ENCODE data around the gene TCEAL6.
"Not testable (repeated sequence)": the region's sequence is repeated elsewhere in the genome, so short reads cannot be mapped to it uniquely, and the experiment has no call there.

The TCEAL6 gene

GRCh38 chrX:102142274-102142673, at the start of gene TCEAL6:
TSS of gene TCEAL6 (minus strand) at chrX:102142481.
- not testable (repeated sequence) for DNase-seq (ENCODE audit: insufficient read length, low spot score); FAIRE-seq

DNA sequence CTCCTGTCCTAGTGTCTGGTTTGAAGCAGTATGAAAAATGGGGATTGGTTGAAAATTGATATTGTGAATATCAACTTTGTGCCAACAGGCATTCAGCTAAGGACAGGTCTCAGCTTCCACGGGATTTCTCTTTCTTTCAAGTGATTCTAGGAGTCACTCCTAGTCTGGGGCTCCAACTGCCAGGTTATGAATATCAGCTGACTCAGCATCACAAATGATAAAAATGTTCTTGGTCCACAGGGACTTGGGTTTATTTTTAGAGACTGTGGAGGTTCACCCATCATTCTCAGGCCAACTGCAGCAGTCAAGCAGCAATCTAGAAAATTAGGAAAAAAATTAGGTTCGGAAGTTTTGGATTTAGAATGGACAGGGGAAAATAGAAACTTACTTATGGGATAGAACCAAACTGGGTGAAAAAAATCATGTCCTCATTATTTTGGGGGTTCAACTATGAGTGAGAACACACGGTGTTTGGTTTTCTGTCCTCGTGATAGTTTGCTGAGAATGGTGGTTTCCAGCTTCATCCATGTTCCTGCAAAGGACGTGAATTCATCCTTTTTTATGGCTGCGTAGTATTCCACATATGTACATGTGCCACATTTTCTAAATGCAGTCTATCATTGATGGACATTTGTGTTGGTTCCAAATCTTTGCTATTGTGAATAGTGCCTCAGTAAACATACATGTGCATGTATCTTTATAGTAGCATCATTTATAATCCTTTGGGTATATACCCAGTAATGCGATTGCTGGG, 43.9 kb upstream of the TCEAL6 start:
- DNase-seq (ENCODE audit: insufficient read length, low spot score) (no peak), FAIRE-seq (no peak)

GRCh38 chrX:102155806-102156179, 13.5 kb upstream of the TCEAL6 start, which contains the start of gene BEX5:
TSS of gene BEX5 (minus strand) at chrX:102155977. CDS start at chrX:102154265, 1,712 bp downstream.
- DNase-seq (ENCODE audit: insufficient read length, low spot score), result peak; percentile 6

DNA sequence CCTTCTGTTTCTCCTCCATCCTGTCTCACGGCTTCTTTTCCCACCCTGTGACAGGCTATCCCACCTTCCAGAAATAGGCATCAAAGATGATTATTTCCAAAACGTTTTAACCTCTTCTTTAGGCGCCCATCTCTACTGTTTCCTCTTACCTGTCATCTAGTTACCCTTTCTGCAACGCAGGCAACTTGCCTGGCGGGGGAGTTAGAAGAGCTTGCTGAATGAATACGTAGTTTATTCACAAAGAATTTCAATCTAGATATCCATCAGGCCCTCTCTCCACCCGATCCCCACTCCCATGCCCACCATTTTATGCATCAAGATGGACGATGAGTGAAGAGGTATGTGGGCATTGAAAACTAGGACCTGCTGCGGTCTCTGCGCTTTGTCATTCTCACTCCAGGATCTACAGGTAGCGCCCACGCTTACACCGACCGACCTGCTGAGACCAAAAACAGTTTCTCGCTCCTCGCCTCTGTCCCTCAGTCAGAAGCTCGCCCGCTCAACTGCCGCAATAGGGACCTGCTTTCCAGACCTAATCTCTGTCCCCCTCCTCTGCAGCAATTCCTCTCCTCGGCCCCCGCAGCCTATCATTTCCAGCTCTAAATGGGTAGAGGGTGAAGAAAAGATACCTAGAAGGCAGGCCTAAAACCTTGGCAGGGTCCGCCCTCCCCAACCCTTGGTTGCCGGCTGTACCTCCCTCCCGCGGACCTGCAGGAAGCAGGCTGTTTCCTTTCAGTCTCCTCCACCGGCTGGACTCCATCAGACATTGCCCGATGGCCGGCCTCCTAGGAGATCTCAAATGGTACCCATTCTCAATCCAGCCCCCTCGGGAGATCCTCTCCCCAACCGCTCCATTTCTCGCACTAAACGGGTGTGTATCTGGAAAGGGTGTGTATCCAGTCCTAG, 12.9 kb upstream of the TCEAL6 start:
- FAIRE-seq, result no peak
- no peak for DNase-seq (ENCODE audit: insufficient read length, low spot score)

More at GRCh38 chrX:102155806-102156179, 13.5 kb upstream of the TCEAL6 start, which contains the start of gene BEX5:
- FAIRE-seq, result no peak

GRCh38 chrX:102154218-102154860, 12.1 kb upstream of the TCEAL6 start:
- DNase-seq (ENCODE audit: insufficient read length, low spot score), result no peak

GRCh38 chrX:102141631-102142030, 650 bp downstream of the TCEAL6 start:
- not testable (repeated sequence) for FAIRE-seq; DNase-seq (ENCODE audit: insufficient read length, low spot score)

More at GRCh38 chrX:102154218-102154860, 12.1 kb upstream of the TCEAL6 start:
- FAIRE-seq, result peak; percentile 28

- FAIRE-seq, result peak; percentile 66
- DNase-seq (ENCODE audit: insufficient read length, low spot score), result not testable (repeated sequence)
Observed at GRCh38 chrX:102140876-102141275, 1.4 kb downstream of the TCEAL6 start.

- FAIRE-seq, result no peak
- DNase-seq (ENCODE audit: insufficient read length, low spot score), result no peak
Observed at GRCh38 chrX:102138064-102138463, 4.2 kb downstream of the TCEAL6 start.

- FAIRE-seq (no peak), DNase-seq (ENCODE audit: insufficient read length, low spot score) (no peak)
Observed at GRCh38 chrX:102129473-102129872, 12.8 kb downstream of the TCEAL6 start.

GRCh38 chrX:102126863-102127262, 15.4 kb downstream of the TCEAL6 start:
- DNase-seq (ENCODE audit: insufficient read length, low spot score) (no peak), FAIRE-seq (no peak)

GRCh38 chrX:102126080-102126818, 16.0 kb downstream of the TCEAL6 start:
- not testable (repeated sequence) for FAIRE-seq; DNase-seq (ENCODE audit: insufficient read length, low spot score)

DNA sequence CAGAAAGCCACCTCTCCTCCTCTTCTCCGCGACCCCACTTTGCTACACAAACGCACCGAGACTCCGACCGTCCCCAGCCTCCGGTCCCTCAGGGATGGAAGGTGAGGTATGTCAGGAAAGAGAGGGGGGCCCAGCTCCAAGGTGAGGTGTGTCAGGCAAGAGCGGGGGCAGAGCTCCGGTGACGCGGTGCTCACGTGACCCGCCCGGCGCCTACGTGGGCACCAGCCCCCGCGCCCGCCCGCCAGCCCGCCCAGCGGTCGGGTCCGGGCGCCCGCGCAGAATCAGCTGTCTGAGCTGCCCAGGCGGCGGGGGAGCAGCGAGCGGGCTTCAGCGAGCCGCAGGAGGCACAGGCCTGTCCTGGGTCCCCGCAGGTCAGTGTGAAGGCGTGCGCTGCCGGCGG, 16.8 kb downstream of the TCEAL6 start, which contains the start of gene TCEAL2:
TSS of gene TCEAL2 (plus strand) at position 244 of the 400 bp plus-strand sequence. CDS start 1,152 bp downstream, outside the sequence.
- not testable (repeated sequence) for FAIRE-seq; DNase-seq (ENCODE audit: insufficient read length, low spot score)

DNA sequence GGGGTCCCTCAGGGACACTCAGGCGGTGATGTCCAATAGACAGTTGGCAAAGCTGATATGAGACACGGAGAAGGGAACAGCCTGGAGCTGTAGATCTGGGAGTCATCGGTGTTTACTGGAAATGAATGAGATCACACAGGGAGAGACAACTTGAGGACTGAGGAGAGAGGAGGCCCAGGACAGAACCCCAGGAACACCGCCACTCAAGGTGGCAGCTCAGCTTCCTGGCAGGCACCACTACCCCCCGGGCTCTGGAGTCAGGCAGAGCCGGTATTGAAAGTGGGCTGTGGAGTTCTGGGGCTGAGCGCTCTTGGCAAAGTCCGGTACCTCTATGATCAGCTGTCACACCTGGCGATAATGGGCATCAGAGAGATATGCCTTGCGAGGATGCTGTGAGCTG, 17.3 kb downstream of the TCEAL6 start:
- peak; percentile 40 for FAIRE-seq
- not testable (repeated sequence) for DNase-seq (ENCODE audit: insufficient read length, low spot score)

GRCh38 chrX:102115748-102116147, 26.5 kb downstream of the TCEAL6 start:
- FAIRE-seq (no peak), DNase-seq (ENCODE audit: insufficient read length, low spot score) (no peak)

DNA sequence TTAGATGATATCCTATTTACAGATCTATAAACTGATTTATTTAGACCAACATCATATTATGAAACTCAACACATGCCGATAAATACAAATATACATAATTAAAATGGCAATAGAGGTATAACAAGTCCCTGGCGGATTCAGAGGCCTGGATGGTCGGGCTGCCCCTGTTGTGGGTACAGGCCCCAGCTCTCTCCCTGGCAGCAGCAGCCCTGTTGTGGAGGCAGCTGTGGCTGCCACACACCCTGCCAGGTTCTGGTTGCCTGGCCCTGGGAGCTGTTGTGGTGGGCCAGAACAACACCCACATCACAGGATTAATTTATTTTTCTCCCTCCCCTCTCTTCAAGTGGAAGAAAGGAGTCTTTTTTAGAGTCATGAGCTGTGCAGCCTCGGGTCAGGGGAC, 28.9 kb downstream of the TCEAL6 start:
- no peak for FAIRE-seq

More for the DNA sequence above, 28.9 kb downstream of the TCEAL6 start:
- DNase-seq (ENCODE audit: insufficient read length, low spot score), result no peak
